Neuron (in vitro differentiated cells): Measurements from ENCODE around the gene RPS6KA3.

ENCODE experiments used
- H2AFZ ChIP-seq: one replicate; pipeline ENCODE4 v1.6.1; 2013; ENCODE audit warnings: low read depth, mild to moderate bottlenecking, inconsistent platforms, low read length, moderate library complexity
- H3K27me3 ChIP-seq: one replicate; pipeline ENCODE4 v1.6.1; 2013; ENCODE audit warnings: low read length; ENCODE audit not compliant: insufficient read depth
- H3K36me3 ChIP-seq: one replicate; pipeline ENCODE4 v1.6.1; 2013; ENCODE audit warnings: low read length; ENCODE audit not compliant: insufficient read depth
- H3K4me1 ChIP-seq: one replicate; pipeline ENCODE4 v1.6.1; 2013; ENCODE audit warnings: low read length; ENCODE audit not compliant: insufficient read depth
- H3K4me3 ChIP-seq: 2 replicates; pipeline ENCODE4 v1.5.1; 2013; ENCODE audit warnings: mild to moderate bottlenecking, low read length, moderate library complexity
- H3K9me3 ChIP-seq: one replicate; pipeline ENCODE4 v1.6.1; 2013; ENCODE audit warnings: low read length

Gene RPS6KA3

GRCh38 chrX:20274121-20274520 is 7.4 kb upstream of the RPS6KA3 start:
- no peak overlapping the region for H3K4me3 ChIP-seq
- H2AFZ ChIP-seq: no peak overlapping the region
- H3K9me3 ChIP-seq: no peaks in the 10 kb centered on the region
- H3K4me1 ChIP-seq: no peaks in the 10 kb centered on the region
- H3K36me3 ChIP-seq: no peaks in the 10 kb centered on the region
- H3K27me3 ChIP-seq: no peaks in the 10 kb centered on the region

DNA sequence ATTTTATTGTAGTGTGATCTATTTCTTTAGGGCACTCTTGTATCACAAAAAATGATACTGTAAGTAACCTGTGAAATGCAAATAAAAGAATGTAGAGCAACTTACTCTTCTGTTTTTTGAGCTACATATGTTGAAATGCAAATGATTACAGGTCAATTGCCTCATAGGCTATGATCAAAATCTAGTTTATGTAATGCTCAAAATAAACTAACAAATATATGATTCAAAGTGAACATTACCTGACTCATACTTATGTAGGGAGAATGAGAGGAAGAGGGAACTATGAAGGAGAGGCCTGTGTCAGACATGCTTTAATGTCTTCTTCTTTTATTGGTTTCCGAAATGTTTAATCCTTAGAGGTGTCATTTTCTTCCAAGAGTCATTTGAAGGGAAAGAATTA is 5.0 kb upstream of the RPS6KA3 start:
- H3K27me3 ChIP-seq: peaks cover 8% of the 10 kb centered on the region
- no peak overlapping the region for H3K4me3 ChIP-seq
- H3K4me1 ChIP-seq: no peaks in the 10 kb centered on the region
- H2AFZ ChIP-seq: no peak overlapping the region
- no peaks in the 10 kb centered on the region for H3K36me3 ChIP-seq
- H3K9me3 ChIP-seq: no peaks in the 10 kb centered on the region

DNA sequence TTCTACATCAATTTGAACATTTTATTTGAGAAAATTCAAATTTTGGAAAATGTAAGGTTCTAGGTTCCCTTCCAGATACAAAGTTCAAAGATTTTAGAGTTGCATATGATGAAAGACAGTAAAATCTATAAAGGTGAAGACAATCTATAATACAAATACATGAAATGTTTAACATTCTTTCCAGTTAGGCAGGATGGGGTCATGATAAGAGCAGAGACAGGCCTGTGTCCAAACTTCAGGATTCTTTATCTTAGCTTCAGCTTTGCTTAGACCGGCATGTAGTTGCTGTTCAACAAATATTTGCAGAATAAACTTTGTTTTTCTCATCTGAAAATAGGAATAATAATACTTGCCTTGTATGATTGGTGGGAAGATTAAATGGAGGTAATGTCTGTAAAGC is 4.5 kb upstream of the RPS6KA3 start:
- H3K4me1 ChIP-seq: no peaks in the 10 kb centered on the region
- no peak overlapping the region for H3K4me3 ChIP-seq
- no peak overlapping the region for H2AFZ ChIP-seq
- no peaks in the 10 kb centered on the region for H3K9me3 ChIP-seq
- no peaks in the 10 kb centered on the region for H3K36me3 ChIP-seq
- H3K27me3 ChIP-seq: peaks cover 8% of the 10 kb centered on the region

- H3K36me3 ChIP-seq: no peaks in the 10 kb centered on the region
Measured at GRCh38 chrX:20270562-20270890, 3.8 kb upstream of the RPS6KA3 start.

DNA sequence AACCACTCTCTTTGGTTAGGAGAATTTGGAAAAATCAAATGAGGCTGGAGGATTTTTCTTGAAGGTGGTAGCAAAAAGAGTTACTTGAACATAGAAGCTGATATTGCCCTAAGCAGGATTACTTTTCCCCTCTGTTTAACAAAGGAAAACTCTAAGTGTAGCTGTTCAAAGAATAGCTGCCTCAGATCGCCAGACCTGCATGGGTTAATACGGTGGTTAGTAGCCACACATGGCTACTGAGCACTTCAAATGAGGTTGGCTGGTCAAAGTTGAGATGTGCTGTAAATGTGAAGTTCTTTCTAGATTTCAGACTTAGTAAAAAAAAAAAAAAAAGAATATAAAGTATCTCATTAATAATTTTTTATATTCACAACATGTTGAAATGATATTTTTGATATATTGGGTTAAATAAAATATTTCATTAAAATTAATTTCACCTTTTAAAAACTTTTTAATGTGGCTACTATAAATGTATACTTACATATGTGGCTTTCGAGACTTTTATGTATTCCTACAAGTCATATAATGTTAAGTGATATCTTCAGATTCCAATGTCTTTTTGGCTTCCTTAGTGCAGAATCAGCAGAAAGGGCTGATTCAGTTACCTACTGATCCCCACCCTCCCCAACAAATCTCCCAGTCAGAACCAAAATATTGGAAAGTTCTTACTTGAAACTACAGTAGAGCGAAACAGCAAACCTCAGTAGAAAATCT is 3.3 kb upstream of the RPS6KA3 start:
- Histone ChIP-seq H3K36me3 (no peaks in the 10 kb centered on the region), H2AFZ (no peak overlapping the region), H3K9me3 (no peaks in the 10 kb centered on the region), H3K27me3 (peaks cover 8% of the 10 kb centered on the region), H3K4me3 (no peak overlapping the region), H3K4me1 (no peaks in the 10 kb centered on the region)

More at GRCh38 chrX:20270562-20270890, 3.8 kb upstream of the RPS6KA3 start:
- Histone ChIP-seq H3K9me3 (no peaks in the 10 kb centered on the region), H3K4me3 (no peak overlapping the region), H3K27me3 (peaks cover 8% of the 10 kb centered on the region), H2AFZ (no peak overlapping the region), H3K4me1 (no peaks in the 10 kb centered on the region)

DNA sequence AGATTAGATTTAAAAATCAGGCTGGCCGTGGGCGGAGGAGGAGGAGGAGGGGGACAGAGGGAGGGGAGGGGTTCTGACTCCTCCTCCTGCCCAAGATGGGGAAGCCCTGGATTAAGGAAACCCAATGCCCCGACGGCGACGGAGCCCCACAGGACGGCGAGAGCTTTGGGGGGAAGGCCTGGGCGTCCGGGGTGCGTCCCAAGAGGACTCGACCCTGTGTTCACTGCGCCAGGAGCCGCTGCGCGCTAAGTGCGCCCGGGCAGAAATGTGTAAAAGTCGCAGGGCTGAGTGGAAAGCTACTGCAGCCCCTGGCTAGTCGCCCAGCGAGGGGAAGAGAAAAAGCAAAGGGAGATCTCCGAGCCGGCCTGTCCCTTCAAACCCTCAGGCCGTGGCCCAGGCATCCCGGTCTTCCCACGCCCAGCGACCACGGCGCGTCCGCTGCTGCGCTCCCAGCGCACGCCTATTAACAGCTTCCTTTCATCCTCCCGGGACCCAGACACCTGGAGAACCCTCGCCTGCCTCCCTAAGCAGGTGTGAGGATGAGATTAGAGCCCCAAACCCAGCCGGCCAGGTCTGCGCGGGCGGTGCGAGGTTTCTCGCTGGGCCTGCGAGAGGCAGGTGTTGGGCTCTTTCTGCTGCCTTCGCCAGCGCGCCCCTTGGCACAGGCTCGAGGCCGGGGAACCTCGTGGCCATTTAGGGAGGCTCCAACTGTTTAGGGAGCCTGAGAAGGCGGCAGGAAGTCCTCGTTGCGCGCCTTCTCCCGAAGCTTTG is 1.4 kb upstream of the RPS6KA3 start:
- Histone ChIP-seq H2AFZ (peak overlapping the region; percentile 51), H3K4me3 (peak overlapping the region; percentile 61), H3K27me3 (peaks cover 8% of the 10 kb centered on the region), H3K9me3 (no peaks in the 10 kb centered on the region), H3K36me3 (no peaks in the 10 kb centered on the region), H3K4me1 (peaks cover 15% of the 10 kb centered on the region)

GRCh38 chrX:20267607-20267930 is 860 bp upstream of the RPS6KA3 start:
- Histone ChIP-seq H2AFZ (peak overlapping the region; percentile 51), H3K4me3 (peak overlapping the region; percentile 61), H3K27me3 (peaks cover 8% of the 10 kb centered on the region), H3K36me3 (no peaks in the 10 kb centered on the region), H3K4me1 (peaks cover 16% of the 10 kb centered on the region), H3K9me3 (no peaks in the 10 kb centered on the region)

DNA sequence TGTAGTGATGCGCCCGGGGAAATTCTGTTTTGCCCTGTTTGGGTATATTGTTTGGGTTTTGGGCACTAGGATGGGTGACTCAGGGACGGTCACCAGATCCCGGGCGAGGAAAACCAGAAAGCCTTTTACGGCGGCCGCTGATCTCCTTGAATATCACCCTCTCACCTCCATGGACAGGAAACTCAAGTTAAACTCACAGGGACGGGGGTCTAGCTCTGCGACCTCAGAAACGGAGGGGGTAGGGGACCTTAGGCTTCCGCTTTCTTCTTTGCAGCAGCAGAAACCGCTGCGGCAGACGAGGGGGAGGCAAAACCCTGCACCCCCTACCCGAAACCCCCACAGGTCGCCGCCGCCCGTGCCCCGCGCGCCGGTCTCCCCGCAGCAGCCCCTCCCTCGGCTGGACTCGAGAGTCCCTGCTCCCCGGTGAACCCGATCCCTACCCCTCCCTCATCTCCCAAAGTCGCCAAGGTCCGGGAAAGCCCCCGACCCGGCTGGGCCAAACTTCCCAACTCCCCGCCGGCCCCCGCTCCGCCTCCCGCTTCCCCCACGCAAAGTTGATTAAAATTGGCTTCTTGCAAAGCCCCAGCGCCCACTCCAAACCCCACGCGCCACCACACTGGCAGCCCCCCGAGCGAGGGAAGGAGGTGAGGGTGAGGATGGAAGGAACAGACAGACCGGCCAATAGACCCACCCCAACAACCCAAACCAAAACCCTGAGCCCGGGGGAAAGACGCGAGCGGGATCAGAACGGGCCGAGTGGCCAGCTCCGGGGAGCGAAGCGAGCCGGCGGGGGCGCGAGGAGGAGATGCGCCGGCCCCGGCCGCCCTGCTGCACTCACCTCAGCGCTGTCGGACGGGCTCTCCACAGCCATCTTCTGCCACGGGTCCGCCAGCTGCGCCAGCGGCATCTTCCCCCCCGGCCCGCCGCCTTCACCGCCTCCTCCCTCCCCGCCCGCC is 705 bp downstream of the RPS6KA3 start:
- Histone ChIP-seq H3K4me3 (peak overlapping the region; percentile 61), H3K27me3 (peaks cover 8% of the 10 kb centered on the region), H3K9me3 (no peaks in the 10 kb centered on the region), H3K36me3 (no peaks in the 10 kb centered on the region), H2AFZ (no peak overlapping the region), H3K4me1 (peaks cover 16% of the 10 kb centered on the region)

GRCh38 chrX:20265221-20265725 is 1.4 kb downstream of the RPS6KA3 start:
- Histone ChIP-seq H3K4me3 (peak overlapping the region; percentile 61), H3K4me1 (peaks cover 16% of the 10 kb centered on the region), H3K27me3 (peaks cover 8% of the 10 kb centered on the region), H3K36me3 (no peaks in the 10 kb centered on the region), H2AFZ (no peak overlapping the region), H3K9me3 (no peaks in the 10 kb centered on the region)

DNA sequence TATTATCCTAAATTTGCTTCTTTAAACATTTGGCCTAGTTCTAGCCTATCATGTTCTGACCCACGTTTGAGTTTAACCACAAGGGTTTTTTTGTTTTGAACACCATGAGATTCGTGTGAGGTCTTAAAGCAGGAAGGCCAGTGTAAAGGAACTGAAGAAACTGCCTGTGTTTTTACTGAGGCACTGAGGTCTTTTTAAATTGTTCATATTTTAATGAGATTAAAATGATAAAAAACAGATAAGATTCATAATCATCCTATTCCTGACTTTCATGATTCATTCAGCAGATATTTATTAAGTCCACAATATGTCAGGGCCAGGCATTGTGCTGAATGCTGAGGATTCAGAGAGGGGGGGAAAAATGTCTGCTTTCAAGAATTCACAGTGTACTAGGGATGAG is 3.2 kb downstream of the RPS6KA3 start:
- Histone ChIP-seq H2AFZ (no peak overlapping the region), H3K4me1 (peaks cover 16% of the 10 kb centered on the region), H3K36me3 (no peaks in the 10 kb centered on the region), H3K9me3 (no peaks in the 10 kb centered on the region), H3K27me3 (peaks cover 6% of the 10 kb centered on the region), H3K4me3 (no peak overlapping the region)

DNA sequence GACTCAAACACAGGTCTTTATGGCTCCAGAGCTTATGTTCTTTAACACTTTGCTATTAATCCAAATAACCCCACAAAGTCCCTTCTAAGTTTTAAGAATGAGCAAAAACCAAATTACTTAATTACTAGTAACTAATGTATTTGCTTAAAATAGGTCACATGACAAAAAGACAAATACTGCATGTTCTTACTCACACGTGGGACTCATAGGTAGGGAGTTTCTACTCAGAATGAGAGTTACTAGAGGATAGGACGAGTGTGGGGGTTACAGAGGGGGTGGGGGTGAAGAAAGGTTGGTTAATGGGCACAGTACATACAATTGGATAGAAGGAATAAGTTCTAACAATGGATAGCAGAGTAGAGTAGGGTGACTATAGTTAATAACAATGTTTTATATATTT is 5.8 kb downstream of the RPS6KA3 start:
- Histone ChIP-seq H3K27me3 (no peaks in the 10 kb centered on the region), H3K4me3 (no peak overlapping the region), H3K4me1 (peaks cover 16% of the 10 kb centered on the region), H3K36me3 (no peaks in the 10 kb centered on the region), H3K9me3 (no peaks in the 10 kb centered on the region), H2AFZ (no peak overlapping the region)

GRCh38 chrX:20254712-20255299 is 11.9 kb downstream of the RPS6KA3 start:
- Histone ChIP-seq H3K4me3 (no peak overlapping the region), H3K4me1 (no peaks in the 10 kb centered on the region), H2AFZ (no peak overlapping the region), H3K9me3 (no peaks in the 10 kb centered on the region), H3K27me3 (no peaks in the 10 kb centered on the region), H3K36me3 (no peaks in the 10 kb centered on the region)

GRCh38 chrX:20253232-20253543 is 13.5 kb downstream of the RPS6KA3 start:
- Histone ChIP-seq H2AFZ (no peak overlapping the region), H3K36me3 (no peaks in the 10 kb centered on the region), H3K4me1 (no peaks in the 10 kb centered on the region), H3K9me3 (no peaks in the 10 kb centered on the region), H3K27me3 (no peaks in the 10 kb centered on the region), H3K4me3 (no peak overlapping the region)
